Activated CD8-positive, alpha-beta T cell treated with anti-CD3 and anti-CD28 coated beads, Interleukin-2, amount 10 ng/mL, durations not matched to agents 7 days and 5 days (primary cell): Measurements from ENCODE around the gene POPDC3. TPM values are rescaled to one million over a fixed set of nuclear protein-coding genes. Genes with fewer than 3 reads are reported as not detected.

Source experiments
- ATAC-seq: fragments of 150-1000 bp; cut with Tn5 transposase; one replicate; pipeline ENCODE4 v1.10.0; 2021; ENCODE audit warnings: moderate library complexity
- CTCF ChIA-PET: fragments of 350-600 bp; sonication (Branson Sonifier 250); formaldehyde crosslinking; loops from one replicate; lab custom pipeline; 2021; ENCODE audit warnings: antibody characterized with exemption; lab: Charles Lee
- POLR2A ChIA-PET: fragments of 350-600 bp; sonication (Branson Sonifier 250); formaldehyde crosslinking; loops from one replicate; lab custom pipeline; 2021; ENCODE audit warnings: antibody characterized with exemption; lab: Charles Lee
- DNase-seq: peaks from one replicate; pipeline ENCODE4 v3.0.0-alpha.2; 2020
- H3K27ac Mint-ChIP-seq: one replicate; pipeline ENCODE4 v1.8.0; 2021; ENCODE audit warnings: mild to moderate bottlenecking, mixed read lengths
- H3K27me3 Mint-ChIP-seq: one replicate; pipeline ENCODE4 v1.8.0; 2021; ENCODE audit warnings: low read depth, mixed read lengths
- H3K36me3 Mint-ChIP-seq: one replicate; pipeline ENCODE4 v1.8.0; 2021; ENCODE audit warnings: low read depth, mixed read lengths
- H3K4me1 Mint-ChIP-seq: one replicate; pipeline ENCODE4 v1.8.0; 2021; ENCODE audit warnings: low read depth, mixed read lengths
- H3K4me3 Mint-ChIP-seq: one replicate; pipeline ENCODE4 v1.8.0; 2021; ENCODE audit warnings: mild to moderate bottlenecking, mixed read lengths
- H3K9me3 Mint-ChIP-seq: one replicate; pipeline ENCODE4 v1.8.0; 2022; ENCODE audit warnings: mixed read lengths; ENCODE audit not compliant: insufficient read depth
- total RNA-seq, 2 experiments: library from RNA; stranded (reverse); gene quantifications; one replicate each; pipeline ENCODE4 v1.2.3, GENCODE V29; 2021

The POPDC3 gene
- total RNA-seq, 2 experiments from 2014 or later: not detected

DNA sequence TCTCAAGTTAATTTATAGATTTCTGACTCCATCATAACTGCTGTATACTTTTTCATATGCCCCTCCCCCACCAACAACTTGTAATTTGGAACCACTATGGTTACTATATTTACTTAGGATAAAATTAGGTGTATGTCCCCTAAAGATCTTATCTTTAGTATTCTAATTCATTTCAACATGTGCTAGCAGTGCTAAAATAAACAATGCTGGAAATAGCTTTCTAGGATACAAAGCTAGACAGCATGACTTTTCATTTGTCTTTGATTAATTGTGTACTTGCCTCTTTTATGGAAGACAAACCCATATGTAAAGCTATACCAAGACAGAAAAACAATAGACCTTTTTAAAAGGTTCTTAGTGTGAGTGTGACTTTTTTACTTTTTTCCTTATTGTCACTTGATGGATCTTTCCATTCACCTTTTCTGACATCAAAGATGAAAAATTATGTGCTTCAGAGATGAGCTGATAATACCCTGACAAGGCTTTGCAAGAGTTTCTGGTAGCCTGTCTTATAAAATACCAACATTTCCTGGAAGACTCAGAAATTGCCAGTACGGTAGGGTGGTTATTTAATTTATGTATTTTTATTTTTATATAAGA, 31.2 kb upstream of the POPDC3 start:
- DNase-seq (no peak), ATAC-seq (no peak)
- POLR2A ChIA-PET: no interaction called here
- CTCF ChIA-PET: no interaction called here
- H3K4me3 Mint-ChIP-seq: no peak overlapping the region
- no peaks in the 10 kb centered on the region for H3K36me3 Mint-ChIP-seq
- no peaks in the 10 kb centered on the region for H3K9me3 Mint-ChIP-seq
- no peak overlapping the region for H3K27ac Mint-ChIP-seq
- no peaks in the 10 kb centered on the region for H3K27me3 Mint-ChIP-seq
- H3K4me1 Mint-ChIP-seq: peaks cover 5% of the 10 kb centered on the region

- H3K4me1 Mint-ChIP-seq: peaks cover 5% of the 10 kb centered on the region
- CTCF ChIA-PET: no interaction called here
Measured at GRCh38 chr6:105209950-105210706, 30.3 kb upstream of the POPDC3 start.

DNA sequence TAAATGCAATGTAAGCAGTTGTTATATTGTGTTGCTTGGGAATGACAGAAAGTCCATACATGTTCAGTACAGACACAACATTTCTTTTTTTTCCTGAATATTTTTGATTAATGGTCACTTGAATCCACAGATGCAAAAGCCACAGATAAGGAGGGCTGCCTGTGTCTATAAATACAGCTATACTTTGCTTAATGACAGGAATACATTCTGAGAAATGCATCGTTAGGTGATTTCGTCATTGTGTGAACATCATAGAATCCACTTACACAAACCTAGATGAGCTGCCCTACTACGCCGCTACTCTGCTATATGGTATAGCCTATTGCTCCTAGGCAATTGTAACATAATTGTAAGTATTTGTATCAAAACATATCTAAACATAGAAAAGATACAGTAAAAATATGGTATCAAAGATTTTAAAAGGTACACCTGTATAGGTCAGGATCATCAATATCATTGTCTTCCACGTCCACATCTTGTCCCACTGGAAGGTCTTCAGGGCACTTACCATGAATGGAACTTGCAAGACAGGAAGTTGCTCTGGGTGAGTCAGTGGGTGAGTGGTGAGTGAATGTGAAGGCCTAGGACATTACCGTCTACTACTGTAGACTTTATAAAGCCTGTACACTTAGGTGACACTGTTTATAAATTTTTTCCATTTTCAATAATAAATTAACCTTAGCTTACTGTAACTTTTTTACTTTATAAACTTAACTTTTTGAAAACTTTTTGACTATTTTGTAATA, 27.9 kb upstream of the POPDC3 start:
- Mint-ChIP-seq H3K27ac (no peak overlapping the region), H3K4me1 (peaks cover 5% of the 10 kb centered on the region), H3K27me3 (peaks cover 5% of the 10 kb centered on the region), H3K9me3 (no peaks in the 10 kb centered on the region), H3K4me3 (no peak overlapping the region), H3K36me3 (no peaks in the 10 kb centered on the region)
- CTCF ChIA-PET: no interaction called here
- POLR2A ChIA-PET: no interaction called here
- no peak for DNase-seq
- no peak for ATAC-seq

More at GRCh38 chr6:105209950-105210706, 30.3 kb upstream of the POPDC3 start:
- ATAC-seq (no peak), DNase-seq (no peak)
- POLR2A ChIA-PET: no interaction called here
- Mint-ChIP-seq H3K27ac (no peak overlapping the region), H3K36me3 (no peaks in the 10 kb centered on the region), H3K9me3 (no peaks in the 10 kb centered on the region), H3K27me3 (peaks cover 3% of the 10 kb centered on the region), H3K4me3 (no peak overlapping the region)

GRCh38 chr6:105204768-105205167, 25.0 kb upstream of the POPDC3 start:
- Mint-ChIP-seq H3K36me3 (no peaks in the 10 kb centered on the region), H3K9me3 (no peaks in the 10 kb centered on the region), H3K27me3 (peaks cover 12% of the 10 kb centered on the region), H3K4me1 (no peaks in the 10 kb centered on the region), H3K4me3 (no peak overlapping the region), H3K27ac (no peak overlapping the region)
- CTCF ChIA-PET: no interaction called here
- DNase-seq (no peak), ATAC-seq (no peak)
- POLR2A ChIA-PET: no interaction called here

DNA sequence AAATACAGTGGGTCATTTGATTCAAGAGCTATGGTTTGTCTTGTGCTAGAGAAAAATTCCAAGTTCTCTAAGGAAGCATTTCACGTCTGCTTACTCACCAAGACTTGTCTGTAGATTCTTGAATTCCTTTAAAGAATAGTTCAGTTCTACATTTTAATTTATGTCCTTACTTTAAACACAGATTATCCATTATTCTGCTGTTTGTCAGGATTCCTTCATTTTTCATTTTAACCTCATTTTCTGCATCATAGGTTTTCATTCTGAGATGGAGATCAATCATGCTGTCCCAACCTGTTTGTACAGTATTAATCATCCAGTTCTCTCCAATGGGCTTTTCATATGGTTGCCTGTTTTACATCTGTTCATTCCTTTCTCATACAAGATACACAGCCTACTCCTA, 24.5 kb upstream of the POPDC3 start:
- ChIA-PET CTCF (no interaction called here), POLR2A (no interaction called here)
- no peak for ATAC-seq
- Mint-ChIP-seq H3K27ac (no peak overlapping the region), H3K9me3 (no peaks in the 10 kb centered on the region), H3K4me1 (no peaks in the 10 kb centered on the region), H3K4me3 (no peak overlapping the region), H3K36me3 (no peaks in the 10 kb centered on the region), H3K27me3 (peaks cover 12% of the 10 kb centered on the region)
- no peak for DNase-seq

DNA sequence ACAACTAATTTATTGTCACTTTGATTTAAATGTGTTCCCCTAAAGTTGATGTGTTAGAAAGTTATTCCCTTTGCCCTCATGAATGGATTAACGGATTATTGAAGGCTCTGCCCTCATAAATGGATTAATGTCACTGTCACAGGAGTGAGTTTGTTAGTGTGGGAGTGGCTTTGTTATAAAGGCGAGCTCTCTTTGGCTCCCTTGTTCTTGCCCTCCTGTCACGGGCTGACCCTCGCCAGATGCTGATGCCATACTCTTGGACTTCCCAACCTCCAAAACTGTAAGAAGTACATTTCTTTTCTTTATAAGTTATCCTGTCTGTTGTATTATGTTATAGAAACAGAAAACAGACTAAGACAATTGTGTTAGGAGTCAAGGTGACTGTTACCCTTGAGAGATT, 22.7 kb upstream of the POPDC3 start:
- DNase-seq (no peak), ATAC-seq (no peak)
- no peaks in the 10 kb centered on the region for H3K9me3 Mint-ChIP-seq
- no peaks in the 10 kb centered on the region for H3K36me3 Mint-ChIP-seq
- no peak overlapping the region for H3K27ac Mint-ChIP-seq
- H3K27me3 Mint-ChIP-seq: peaks cover 15% of the 10 kb centered on the region
- ChIA-PET POLR2A (no interaction called here), CTCF (no interaction called here)
- no peak overlapping the region for H3K4me3 Mint-ChIP-seq
- no peaks in the 10 kb centered on the region for H3K4me1 Mint-ChIP-seq

GRCh38 chr6:105200133-105200730, 20.4 kb upstream of the POPDC3 start:
- Mint-ChIP-seq H3K4me3 (no peak overlapping the region), H3K4me1 (no peaks in the 10 kb centered on the region), H3K36me3 (no peaks in the 10 kb centered on the region), H3K9me3 (no peaks in the 10 kb centered on the region), H3K27me3 (peaks cover 12% of the 10 kb centered on the region), H3K27ac (no peak overlapping the region)
- ChIA-PET POLR2A (interaction anchor here (0.7 kb wide), 1 partner anchor 35 kb away, joined by 3 read pairs; no protein-coding TSS in a partner anchor), CTCF (no interaction called here)
- no peak for ATAC-seq
- DNase-seq: no peak

GRCh38 chr6:105199711-105200110, 19.9 kb upstream of the POPDC3 start:
- CTCF ChIA-PET: no interaction called here

DNA sequence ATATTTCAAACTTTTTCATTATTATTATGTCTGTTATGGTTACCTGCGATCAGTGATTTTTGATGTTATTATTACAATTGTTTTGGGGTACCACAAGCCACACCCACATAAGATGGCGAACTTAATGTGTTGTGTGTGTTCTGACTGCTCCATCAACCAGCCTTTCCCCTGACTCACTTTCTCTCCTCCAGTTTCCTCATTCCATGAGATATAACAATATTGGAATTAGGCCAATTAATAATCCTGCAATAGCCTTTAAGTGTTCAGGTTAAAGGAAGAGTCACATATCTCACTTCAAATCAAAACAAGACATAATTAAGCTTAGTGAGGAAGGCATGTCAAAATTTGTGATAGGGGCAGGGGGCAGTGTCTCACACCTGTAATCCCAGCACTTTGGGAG, 16.3 kb upstream of the POPDC3 start:
- Mint-ChIP-seq H3K27ac (no peak overlapping the region), H3K9me3 (no peaks in the 10 kb centered on the region), H3K27me3 (peaks cover 10% of the 10 kb centered on the region), H3K36me3 (no peaks in the 10 kb centered on the region), H3K4me1 (no peaks in the 10 kb centered on the region), H3K4me3 (no peak overlapping the region)
- no peak for ATAC-seq
- no peak for DNase-seq
- ChIA-PET CTCF (no interaction called here), POLR2A (no interaction called here)

More at GRCh38 chr6:105199711-105200110, 19.9 kb upstream of the POPDC3 start:
- ATAC-seq (no peak), DNase-seq (no peak)
- Mint-ChIP-seq H3K27me3 (peaks cover 12% of the 10 kb centered on the region), H3K4me1 (no peaks in the 10 kb centered on the region), H3K36me3 (no peaks in the 10 kb centered on the region), H3K27ac (no peak overlapping the region), H3K4me3 (no peak overlapping the region), H3K9me3 (no peaks in the 10 kb centered on the region)
- POLR2A ChIA-PET: interaction anchor here (0.7 kb wide), 1 partner anchor 36 kb away, joined by 3 read pairs; no protein-coding TSS in a partner anchor

GRCh38 chr6:105194591-105194990, 14.8 kb upstream of the POPDC3 start:
- DNase-seq (no peak), ATAC-seq (no peak)
- ChIA-PET POLR2A (no interaction called here), CTCF (no interaction called here)
- Mint-ChIP-seq H3K4me3 (no peak overlapping the region), H3K36me3 (no peaks in the 10 kb centered on the region), H3K4me1 (no peaks in the 10 kb centered on the region), H3K9me3 (no peaks in the 10 kb centered on the region), H3K27ac (no peak overlapping the region), H3K27me3 (peaks cover 8% of the 10 kb centered on the region)

GRCh38 chr6:105194106-105194505, 14.3 kb upstream of the POPDC3 start:
- Mint-ChIP-seq H3K9me3 (no peaks in the 10 kb centered on the region), H3K27me3 (peaks cover 8% of the 10 kb centered on the region), H3K4me1 (no peaks in the 10 kb centered on the region), H3K36me3 (no peaks in the 10 kb centered on the region), H3K27ac (no peak overlapping the region), H3K4me3 (no peak overlapping the region)
- no peak for ATAC-seq
- ChIA-PET CTCF (no interaction called here), POLR2A (no interaction called here)
- DNase-seq: no peak

DNA sequence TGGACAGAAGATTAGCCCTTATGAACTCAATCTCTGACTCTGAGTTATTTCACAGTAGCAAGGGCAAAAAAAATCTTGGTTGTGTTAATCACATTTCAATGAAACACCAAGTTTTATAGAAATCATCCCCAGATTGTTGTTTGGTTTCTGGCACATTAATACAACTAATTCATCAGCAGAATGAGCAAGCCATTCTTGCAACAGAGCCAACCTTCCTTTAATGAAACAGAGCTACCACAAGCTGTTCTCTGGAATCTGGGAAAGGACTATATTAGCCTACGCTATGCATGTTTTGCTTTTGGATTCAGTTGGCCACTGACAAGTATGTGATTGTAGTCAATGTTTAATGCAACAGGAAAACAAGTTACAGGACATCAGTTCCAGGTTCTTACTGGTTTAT, 13.8 kb upstream of the POPDC3 start:
- Mint-ChIP-seq H3K27me3 (peaks cover 7% of the 10 kb centered on the region), H3K4me3 (no peak overlapping the region), H3K9me3 (no peaks in the 10 kb centered on the region), H3K27ac (no peak overlapping the region), H3K4me1 (no peaks in the 10 kb centered on the region), H3K36me3 (no peaks in the 10 kb centered on the region)
- POLR2A ChIA-PET: no interaction called here
- CTCF ChIA-PET: no interaction called here
- DNase-seq (no peak), ATAC-seq (no peak)
